SJSA1 (cell line): ENCODE results near the gene TFIP11. TPM values are rescaled to one million over a fixed set of nuclear protein-coding genes. Genes with fewer than 3 reads are reported as not detected.

Experiments
- DNase-seq, 2 experiments: peaks; one replicate each; pipeline ENCODE4 v3.0.0-alpha.2; 2015 to 2020; ENCODE audit warnings: low spot score in 2 of 2, low read depth in 1 of 2
- H3K27ac ChIP-seq: fragments of 250-450 bp; sonication (Bioruptor Pico); 2 replicates; pipeline ENCODE4 v1.5.1; 2020; ENCODE audit warnings: mild to moderate bottlenecking, moderate library complexity
- H3K27me3 ChIP-seq: fragments of 250-450 bp; sonication (Bioruptor Pico); replicated peaks from 2 replicates; pipeline ENCODE4 v1.5.1; 2020; ENCODE audit warnings: mild to moderate bottlenecking, moderate library complexity
- H3K36me3 ChIP-seq: fragments of 250-450 bp; sonication (Bioruptor Pico); 2 replicates; pipeline ENCODE4 v1.5.1; 2020; ENCODE audit warnings: mild to moderate bottlenecking
- H3K4me1 ChIP-seq: fragments of 250-450 bp; sonication (Bioruptor Pico); replicated peaks from 2 replicates; pipeline ENCODE4 v1.6.1; 2021; ENCODE audit warnings: mild to moderate bottlenecking
- H3K4me3 ChIP-seq: fragments of 250-450 bp; sonication (Bioruptor Pico); 2 replicates; pipeline ENCODE4 v1.5.1; 2020; ENCODE audit warnings: mild to moderate bottlenecking
- H3K9me3 ChIP-seq: fragments of 250-450 bp; sonication (Bioruptor Pico); replicated peaks from 2 replicates; pipeline ENCODE4 v1.5.1; 2020; ENCODE audit warnings: mild to moderate bottlenecking
- total RNA-seq: library from RNA; depleted of rRNA; stranded (reverse); fragments of >200 nt; shearing (Covaris generic); gene quantifications from 2 replicates; pipeline ENCODE4 v1.2.3, GENCODE V29; 2014

Gene TFIP11
- total RNA-seq, 1 experiment from 2014 or later: 29.5 TPM

DNA sequence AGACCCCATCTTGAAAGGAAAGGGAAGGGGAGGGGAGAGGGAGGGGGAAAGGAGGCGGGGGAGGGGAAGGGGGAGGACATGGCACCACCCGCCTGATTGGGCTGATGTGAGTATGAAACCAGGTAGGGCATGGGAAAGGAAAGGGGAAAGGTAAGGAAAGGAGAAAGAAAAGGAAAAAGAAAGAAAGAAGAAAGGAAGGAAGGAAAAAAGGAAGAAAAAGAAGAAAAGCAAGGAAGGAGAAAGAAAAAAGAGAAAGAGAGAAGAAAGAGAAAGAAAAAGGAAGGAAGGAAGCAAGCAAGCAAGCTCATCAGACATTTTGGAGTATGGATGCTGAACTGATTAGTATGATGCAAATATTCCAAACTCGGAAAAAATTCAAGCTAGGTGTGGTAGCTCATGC is 36.0 kb upstream of the TFIP11 start:
- peaks cover 34% of the 10 kb centered on the region for H3K4me1 ChIP-seq
- DNase-seq: no peak
- no peaks in the 10 kb centered on the region for H3K9me3 ChIP-seq
- peaks cover 12% of the 10 kb centered on the region; the same call in 1 of the 2 replicates for H3K36me3 ChIP-seq
- no peak overlapping the region for H3K4me3 ChIP-seq
- no peaks in the 10 kb centered on the region for H3K27me3 ChIP-seq
- no peak overlapping the region for H3K27ac ChIP-seq

DNA sequence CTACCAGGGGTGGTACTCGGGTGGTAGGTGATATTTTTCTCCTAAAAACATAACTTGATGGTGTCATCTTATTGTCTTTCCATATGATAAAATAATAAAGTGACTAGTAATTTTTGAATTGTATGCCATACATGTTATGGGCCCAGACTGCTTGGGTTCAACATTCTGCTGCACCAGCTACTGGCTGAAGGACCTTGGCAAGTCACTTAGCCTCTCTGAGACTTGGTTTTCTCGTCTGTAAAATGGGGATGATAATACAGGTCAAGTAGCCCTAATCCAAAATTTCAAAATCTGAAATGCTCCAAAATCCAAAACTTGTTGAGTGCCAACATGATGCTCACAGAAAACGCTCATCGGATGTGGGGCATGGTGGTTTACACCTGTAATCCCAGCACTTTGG is 35.6 kb upstream of the TFIP11 start:
- H3K4me3 ChIP-seq: no peak overlapping the region
- DNase-seq: no peak

DNA sequence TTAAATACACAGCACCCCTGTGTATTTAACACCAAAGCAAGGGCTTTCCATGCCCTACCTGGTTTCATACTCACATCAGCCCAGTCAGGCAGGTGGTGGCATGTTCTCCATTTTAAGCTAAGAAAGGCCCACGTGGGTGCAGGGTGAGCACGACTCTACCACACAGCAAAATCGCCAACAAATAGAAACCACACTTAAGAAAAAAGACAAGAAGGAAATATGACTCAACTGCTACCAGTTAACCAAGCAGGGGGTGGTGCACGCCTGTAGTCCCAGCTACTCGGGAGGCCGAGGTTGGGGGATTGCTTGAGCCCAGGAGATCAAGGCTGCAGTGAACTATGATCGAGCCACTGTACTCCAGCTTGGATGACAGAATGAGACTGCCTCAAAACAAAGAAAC is 35.2 kb upstream of the TFIP11 start:
- Histone ChIP-seq H3K4me1 (peaks cover 26% of the 10 kb centered on the region), H3K36me3 (peaks cover 19% of the 10 kb centered on the region; the same call in 1 of the 2 replicates), H3K27me3 (no peaks in the 10 kb centered on the region), H3K9me3 (no peaks in the 10 kb centered on the region), H3K27ac (no peak overlapping the region), H3K4me3 (no peak overlapping the region)
- no peak for DNase-seq

More for the DNA sequence above, 35.6 kb upstream of the TFIP11 start:
- Histone ChIP-seq H3K4me1 (peaks cover 30% of the 10 kb centered on the region), H3K27me3 (no peaks in the 10 kb centered on the region), H3K27ac (no peak overlapping the region), H3K36me3 (peaks cover 16% of the 10 kb centered on the region; the same call in 1 of the 2 replicates), H3K9me3 (no peaks in the 10 kb centered on the region)

DNA sequence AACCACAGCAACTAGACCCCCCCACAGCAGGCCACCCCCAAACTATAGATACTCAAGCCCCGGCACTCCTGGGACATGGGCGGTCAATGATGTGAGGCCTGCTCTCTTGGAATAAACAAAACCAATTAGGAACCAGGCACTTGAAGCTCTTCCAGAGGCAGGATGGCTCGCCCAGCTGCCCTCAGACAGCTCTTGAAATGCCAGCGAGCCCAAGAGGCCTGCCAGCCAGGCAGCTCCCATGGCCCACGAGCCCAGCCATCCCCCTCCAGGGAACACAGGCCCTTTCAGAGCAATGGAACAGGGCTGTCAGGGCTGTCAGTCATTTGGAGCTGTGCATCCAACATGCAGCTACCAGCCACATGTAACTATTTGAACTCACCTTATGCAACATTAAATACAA is 34.0 kb upstream of the TFIP11 start:
- H3K9me3 ChIP-seq: no peaks in the 10 kb centered on the region
- H3K36me3 ChIP-seq: peaks cover 22% of the 10 kb centered on the region
- H3K4me3 ChIP-seq: no peak overlapping the region
- DNase-seq: no peak
- H3K27me3 ChIP-seq: no peaks in the 10 kb centered on the region
- no peak overlapping the region for H3K27ac ChIP-seq
- peaks cover 16% of the 10 kb centered on the region for H3K4me1 ChIP-seq

DNA sequence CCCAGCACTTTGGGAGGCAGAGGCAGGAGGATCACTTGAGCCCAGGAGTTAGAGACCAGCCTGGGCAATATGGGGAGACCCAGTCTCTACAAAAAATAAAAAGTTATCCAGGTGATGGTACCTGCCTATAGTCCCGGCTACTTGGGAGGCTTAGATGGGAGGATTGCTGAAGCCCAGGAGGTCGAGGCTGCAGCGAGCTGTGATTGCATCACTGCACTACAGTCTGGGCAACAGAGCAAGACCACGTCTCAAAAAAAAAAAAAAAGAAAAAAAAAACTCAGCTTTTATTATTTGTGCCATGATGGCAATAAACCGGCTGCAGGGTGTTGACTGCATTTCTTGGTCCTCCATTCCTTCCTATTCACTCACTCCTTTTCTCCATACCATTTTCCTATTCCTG is 33.6 kb upstream of the TFIP11 start:
- no peaks in the 10 kb centered on the region for H3K9me3 ChIP-seq
- H3K27ac ChIP-seq: no peak overlapping the region
- no peak for DNase-seq
- H3K27me3 ChIP-seq: no peaks in the 10 kb centered on the region
- H3K4me1 ChIP-seq: peaks cover 11% of the 10 kb centered on the region
- H3K4me3 ChIP-seq: no peak overlapping the region
- H3K36me3 ChIP-seq: peaks cover 26% of the 10 kb centered on the region

DNA sequence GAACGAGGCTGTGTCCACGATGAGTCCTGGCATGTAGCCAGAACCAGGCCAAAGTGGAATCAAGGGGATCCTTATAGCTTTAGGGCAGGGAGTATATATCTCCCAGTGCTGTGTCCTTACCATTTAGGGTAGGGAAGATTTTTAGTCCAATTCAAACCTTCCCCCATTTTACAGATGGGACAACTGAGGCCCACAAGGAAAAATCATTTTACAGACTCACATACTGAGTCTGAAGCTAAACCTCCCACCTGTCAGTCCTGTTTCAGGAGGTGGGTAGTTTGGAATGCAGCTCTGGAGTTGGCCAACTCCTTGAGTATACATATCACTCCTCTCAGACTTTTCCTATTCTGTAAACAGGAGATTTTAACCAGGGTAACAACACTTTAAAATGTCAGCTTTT is 33.1 kb upstream of the TFIP11 start:
- Histone ChIP-seq H3K27ac (no peak overlapping the region), H3K36me3 (peaks cover 31% of the 10 kb centered on the region), H3K9me3 (no peaks in the 10 kb centered on the region), H3K27me3 (no peaks in the 10 kb centered on the region), H3K4me3 (no peak overlapping the region), H3K4me1 (peaks cover 7% of the 10 kb centered on the region)
- DNase-seq: no peak

DNA sequence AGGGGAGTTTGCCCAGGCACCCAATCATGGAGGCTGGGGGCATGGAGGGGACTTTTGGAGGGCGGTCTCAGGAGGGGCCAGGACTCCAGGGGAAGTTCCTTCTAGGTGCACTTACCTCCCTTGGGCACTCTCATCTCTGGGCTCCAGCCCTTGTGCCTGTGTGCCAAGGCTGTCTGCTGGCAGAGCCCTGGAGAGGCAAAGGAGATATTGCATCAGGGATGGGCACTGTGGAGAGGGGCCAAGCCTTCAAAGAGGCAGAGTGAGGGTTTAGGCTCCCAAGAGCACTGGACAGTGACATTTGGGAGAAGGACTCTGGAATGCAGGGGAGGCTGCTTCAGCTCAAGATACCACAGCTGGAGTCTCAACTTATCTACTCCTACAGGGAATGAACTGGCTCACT is 32.2 kb upstream of the TFIP11 start:
- Histone ChIP-seq H3K36me3 (peaks cover 39% of the 10 kb centered on the region), H3K9me3 (no peaks in the 10 kb centered on the region), H3K27ac (no peak overlapping the region), H3K4me1 (no peaks in the 10 kb centered on the region), H3K27me3 (no peaks in the 10 kb centered on the region), H3K4me3 (no peak overlapping the region)
- no peak for DNase-seq

DNA sequence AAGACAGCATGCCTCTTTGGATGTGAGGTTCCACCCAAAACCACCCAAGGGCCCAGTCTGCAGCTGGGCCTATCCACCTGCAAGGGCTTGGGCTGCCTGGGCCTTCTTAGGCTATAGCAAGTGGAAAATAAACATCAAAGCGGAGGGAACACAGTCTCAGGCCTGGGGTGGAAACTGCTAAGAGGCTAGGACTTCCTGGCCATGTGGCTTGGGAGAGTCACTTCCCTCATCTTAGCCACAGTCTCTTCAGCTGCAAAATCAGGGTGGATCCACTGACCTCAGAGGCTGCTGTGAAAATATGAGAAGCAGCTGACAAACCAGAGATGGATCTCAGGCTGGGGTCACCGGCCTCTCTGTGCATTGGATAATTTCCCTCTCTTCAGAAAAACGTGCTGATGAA is 30.6 kb upstream of the TFIP11 start:
- H3K9me3 ChIP-seq: no peaks in the 10 kb centered on the region
- no peak overlapping the region for H3K27ac ChIP-seq
- H3K27me3 ChIP-seq: no peaks in the 10 kb centered on the region
- H3K36me3 ChIP-seq: peaks cover 39% of the 10 kb centered on the region
- no peaks in the 10 kb centered on the region for H3K4me1 ChIP-seq
- H3K4me3 ChIP-seq: no peak overlapping the region
- DNase-seq: no peak

DNA sequence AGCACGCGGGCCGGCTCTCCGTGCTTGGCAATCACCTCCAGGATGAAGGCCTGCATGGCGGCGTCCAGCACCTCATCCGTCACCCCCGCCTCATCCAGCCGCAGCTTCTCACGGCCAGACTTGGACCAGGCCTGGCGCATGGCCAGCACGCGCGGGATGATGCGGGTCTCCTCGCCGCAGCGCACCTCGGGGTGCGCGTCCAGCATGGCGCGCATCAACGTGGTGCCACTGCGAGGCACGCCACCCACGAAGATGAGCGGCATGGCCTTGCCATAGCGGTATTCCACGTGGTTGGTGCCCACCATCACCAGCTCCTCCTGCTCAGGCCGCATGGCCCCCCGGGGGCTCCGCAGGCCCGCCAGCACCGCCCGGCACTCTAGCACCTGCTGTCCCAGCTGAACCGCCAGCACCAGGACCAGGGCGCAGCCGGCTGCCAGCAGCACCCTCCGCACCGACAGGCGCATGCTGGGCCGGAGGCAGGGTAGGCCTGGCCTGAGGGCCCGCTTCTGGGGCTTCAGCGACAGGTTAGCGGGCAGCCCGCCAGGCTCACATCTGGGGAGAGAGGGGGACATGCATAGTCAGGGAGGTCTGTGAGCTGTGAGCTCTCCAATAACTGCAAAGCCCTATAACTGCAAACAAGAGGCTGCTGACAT is 29.0 kb upstream of the TFIP11 start:
- no peak for DNase-seq
- H3K27ac ChIP-seq: no peak overlapping the region
- H3K4me3 ChIP-seq: no peak overlapping the region
- peaks cover 29% of the 10 kb centered on the region for H3K36me3 ChIP-seq
- no peaks in the 10 kb centered on the region for H3K9me3 ChIP-seq
- no peaks in the 10 kb centered on the region for H3K27me3 ChIP-seq
- H3K4me1 ChIP-seq: no peaks in the 10 kb centered on the region

DNA sequence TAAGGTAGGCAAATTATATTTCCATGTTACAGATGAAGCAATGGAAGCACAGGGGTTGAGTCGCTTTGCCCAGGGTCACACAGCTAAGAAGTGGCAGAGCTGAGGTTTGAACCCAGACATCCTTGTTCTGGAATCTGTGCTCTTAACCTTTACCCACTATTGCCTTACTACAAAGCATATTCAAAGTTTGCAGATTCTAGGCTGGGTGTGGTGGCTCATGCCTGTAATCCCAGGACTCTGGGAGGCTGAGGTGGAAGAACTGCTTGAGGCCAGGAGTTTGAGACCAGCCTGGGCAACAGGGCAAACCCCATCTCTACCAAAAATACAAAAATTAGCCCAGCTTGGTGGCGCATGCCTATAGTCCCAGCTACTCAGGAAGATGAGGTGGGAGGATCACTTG is 27.8 kb upstream of the TFIP11 start:
- Histone ChIP-seq H3K36me3 (peaks cover 36% of the 10 kb centered on the region), H3K27me3 (no peaks in the 10 kb centered on the region), H3K4me3 (no peak overlapping the region), H3K27ac (no peak overlapping the region), H3K4me1 (no peaks in the 10 kb centered on the region), H3K9me3 (no peaks in the 10 kb centered on the region)
- DNase-seq: no peak

DNA sequence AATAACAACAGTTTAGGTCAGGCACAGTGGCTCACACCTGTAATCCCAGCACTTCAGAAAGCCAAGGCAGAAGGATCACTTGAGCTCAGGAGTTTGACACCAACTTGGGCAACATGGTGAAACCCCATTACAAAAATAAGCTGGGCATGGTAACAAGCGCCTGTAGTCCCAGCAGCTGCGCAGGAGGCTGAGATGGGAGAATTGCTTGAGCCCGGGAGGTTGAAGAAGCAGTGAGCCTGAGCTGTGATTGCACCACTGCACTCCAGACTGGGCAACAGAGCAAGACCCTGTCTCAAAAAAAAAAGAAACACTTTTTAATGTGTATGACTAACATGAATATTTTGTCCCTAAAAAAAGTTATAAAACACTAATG is 24.5 kb upstream of the TFIP11 start:
- H3K4me1 ChIP-seq: 0 out of 2 replicates have a peak, but pooled peaks cover 5% of the 10 kb centered on the region
- H3K27me3 ChIP-seq: no peaks in the 10 kb centered on the region
- no peaks in the 10 kb centered on the region for H3K9me3 ChIP-seq
- no peak overlapping the region for H3K27ac ChIP-seq
- H3K4me3 ChIP-seq: no peak overlapping the region
- DNase-seq: no peak
- peaks cover 31% of the 10 kb centered on the region for H3K36me3 ChIP-seq

DNA sequence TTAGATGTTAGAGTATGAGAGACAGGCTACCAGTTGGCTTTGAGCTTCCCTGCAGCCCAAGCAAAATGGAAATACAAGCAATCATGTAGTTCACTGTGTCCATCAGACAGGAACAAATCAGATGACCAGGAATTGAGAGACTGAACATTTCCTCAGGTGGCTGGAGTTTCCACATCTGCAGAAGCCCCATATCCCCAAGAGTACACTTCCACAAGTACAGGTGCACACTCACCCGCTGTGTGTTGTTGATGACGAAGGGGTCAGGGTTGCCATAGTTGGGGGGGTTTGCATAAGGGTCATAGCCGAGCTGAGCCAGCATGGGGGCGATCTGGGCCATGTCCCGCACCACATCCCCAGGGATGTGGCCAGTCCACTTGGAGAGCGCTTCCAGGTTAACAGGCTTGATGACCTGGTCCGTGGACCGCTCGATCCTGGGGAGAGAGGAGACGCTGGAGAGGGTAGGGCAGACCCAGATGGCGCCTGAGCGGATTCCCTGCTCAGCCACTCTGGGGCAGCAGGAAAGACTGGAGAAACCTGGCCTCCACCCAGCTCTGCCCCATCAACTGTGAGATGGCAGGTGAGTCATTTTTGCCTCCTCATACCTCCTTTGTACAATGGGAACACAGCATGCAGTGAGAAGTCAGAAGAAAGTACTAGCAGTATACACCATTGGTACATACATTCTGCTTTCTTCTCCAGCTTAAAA is 23.9 kb upstream of the TFIP11 start:
- H3K9me3 ChIP-seq: no peaks in the 10 kb centered on the region
- no peak overlapping the region for H3K4me3 ChIP-seq
- H3K27me3 ChIP-seq: no peaks in the 10 kb centered on the region
- H3K4me1 ChIP-seq: 0 out of 2 replicates have a peak, but pooled peaks cover 5% of the 10 kb centered on the region
- peaks cover 29% of the 10 kb centered on the region for H3K36me3 ChIP-seq
- DNase-seq: no peak
- H3K27ac ChIP-seq: no peak overlapping the region

DNA sequence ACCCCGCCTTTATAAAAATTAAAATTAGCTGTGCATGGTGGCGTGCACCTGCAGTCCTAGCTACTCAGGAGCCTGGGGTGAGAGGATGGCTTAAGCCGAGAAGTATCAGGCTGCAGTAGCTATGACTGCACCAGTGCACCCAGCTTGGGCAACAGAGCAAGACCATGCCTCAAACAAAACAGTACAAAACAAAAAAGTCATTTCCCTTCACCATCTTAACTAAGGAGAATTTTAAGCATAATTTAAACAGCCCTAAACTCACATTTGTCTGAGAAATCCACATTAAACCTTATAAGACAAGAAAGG is 23.3 kb upstream of the TFIP11 start:
- H3K9me3 ChIP-seq: no peaks in the 10 kb centered on the region
- no peak for DNase-seq
- H3K27ac ChIP-seq: no peak overlapping the region
- H3K36me3 ChIP-seq: peaks cover 26% of the 10 kb centered on the region
- no peaks in the 10 kb centered on the region for H3K27me3 ChIP-seq
- H3K4me1 ChIP-seq: 0 out of 2 replicates have a peak, but pooled peaks cover 5% of the 10 kb centered on the region
- no peak overlapping the region for H3K4me3 ChIP-seq

DNA sequence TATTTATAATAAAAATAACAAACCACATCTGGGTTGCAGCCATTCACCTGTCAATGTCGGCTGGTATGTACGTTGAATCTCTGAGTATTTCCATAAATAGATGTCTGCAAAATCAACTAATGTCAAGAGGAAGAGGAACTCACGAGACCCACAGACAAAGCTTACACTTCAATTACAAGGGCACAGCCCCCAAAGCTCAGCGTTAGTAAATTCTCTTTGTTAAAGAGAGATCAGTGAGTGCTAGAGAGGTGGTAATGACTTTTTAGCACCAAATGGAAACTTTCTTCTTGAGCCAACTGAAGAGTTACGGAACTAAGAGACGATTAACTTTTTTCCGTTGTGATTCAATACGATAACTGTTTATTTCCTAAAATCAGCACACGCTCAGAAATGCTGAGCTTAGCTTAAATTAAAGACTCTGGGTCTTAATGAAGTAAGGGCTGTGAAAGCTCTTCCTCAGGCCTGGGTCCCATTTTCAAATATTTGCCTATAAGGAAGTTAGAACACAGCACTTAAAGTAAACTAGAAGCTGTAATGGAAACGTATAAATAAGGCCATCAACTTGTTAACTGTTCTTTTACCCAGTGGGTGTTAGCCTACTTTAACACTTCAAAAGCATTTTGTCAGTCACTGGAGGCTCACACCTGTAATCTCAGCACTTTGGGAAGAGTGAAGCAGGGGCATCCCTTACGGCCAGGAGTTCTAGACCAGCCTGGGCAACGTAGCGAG is 22.8 kb upstream of the TFIP11 start:
- no peak overlapping the region for H3K4me3 ChIP-seq
- no peak overlapping the region for H3K27ac ChIP-seq
- no peaks in the 10 kb centered on the region for H3K9me3 ChIP-seq
- H3K4me1 ChIP-seq: 0 out of 2 replicates have a peak, but pooled peaks cover 5% of the 10 kb centered on the region
- no peak for DNase-seq
- H3K27me3 ChIP-seq: no peaks in the 10 kb centered on the region
- H3K36me3 ChIP-seq: peaks cover 21% of the 10 kb centered on the region
